ENCODE data around the gene CCDC73.

DNA sequence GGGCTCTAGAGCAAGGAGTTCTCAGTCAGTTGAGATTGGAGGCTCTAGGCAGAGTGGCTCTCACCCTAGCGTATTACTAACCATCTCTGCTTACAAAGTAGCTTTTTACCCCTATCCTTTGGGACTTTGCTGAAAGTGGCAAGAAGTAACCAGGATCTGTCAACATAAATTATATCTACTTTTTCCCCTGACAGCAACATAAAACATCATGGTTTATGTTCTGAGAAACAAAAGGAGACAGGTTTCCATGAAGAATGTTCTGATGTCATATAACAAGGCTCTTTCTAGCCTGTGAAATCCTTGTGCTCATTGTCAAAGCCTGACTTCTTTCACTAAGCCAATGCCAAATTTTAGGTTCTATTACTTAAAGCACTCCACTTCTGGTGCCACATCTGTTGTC lies 218.0 kb downstream of the CCDC73 start:
- TF ChIP-seq, protein P1, sequence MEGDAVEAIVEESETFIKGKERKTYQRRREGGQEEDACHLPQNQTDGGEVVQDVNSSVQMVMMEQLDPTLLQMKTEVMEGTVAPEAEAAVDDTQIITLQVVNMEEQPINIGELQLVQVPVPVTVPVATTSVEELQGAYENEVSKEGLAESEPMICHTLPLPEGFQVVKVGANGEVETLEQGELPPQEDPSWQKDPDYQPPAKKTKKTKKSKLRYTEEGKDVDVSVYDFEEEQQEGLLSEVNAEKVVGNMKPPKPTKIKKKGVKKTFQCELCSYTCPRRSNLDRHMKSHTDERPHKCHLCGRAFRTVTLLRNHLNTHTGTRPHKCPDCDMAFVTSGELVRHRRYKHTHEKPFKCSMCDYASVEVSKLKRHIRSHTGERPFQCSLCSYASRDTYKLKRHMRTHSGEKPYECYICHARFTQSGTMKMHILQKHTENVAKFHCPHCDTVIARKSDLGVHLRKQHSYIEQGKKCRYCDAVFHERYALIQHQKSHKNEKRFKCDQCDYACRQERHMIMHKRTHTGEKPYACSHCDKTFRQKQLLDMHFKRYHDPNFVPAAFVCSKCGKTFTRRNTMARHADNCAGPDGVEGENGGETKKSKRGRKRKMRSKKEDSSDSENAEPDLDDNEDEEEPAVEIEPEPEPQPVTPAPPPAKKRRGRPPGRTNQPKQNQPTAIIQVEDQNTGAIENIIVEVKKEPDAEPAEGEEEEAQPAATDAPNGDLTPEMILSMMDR (IDR thresholded peaks at IDR 0.05) = no peak
- TF ChIP-seq EZH2 (IDR thresholded peaks at IDR 0.05; ENCODE audit: borderline replicate concordance, insufficient read depth, low read depth, low read length, poor library complexity, severe bottlenecking) = no peak

All from B cell (primary cell).